Activated naive CD4-positive, alpha-beta T cell treated with anti-CD3 and anti-CD28 coated beads for 36 hours (primary cell): ENCODE measurements around the gene GP1BA. TPM values are rescaled to one million over a fixed set of nuclear protein-coding genes. Genes with fewer than 3 reads are reported as not detected.

Experiments used
- CTCF ChIA-PET: fragments of 350-600 bp; sonication (Branson Sonifier 250); formaldehyde crosslinking; loops from one replicate; lab custom pipeline; 2021; ENCODE audit warnings: antibody characterized with exemption; lab: Charles Lee
- DNase-seq: peaks from one replicate; pipeline ENCODE4 v3.0.0-alpha.2; 2020
- H3K27ac Mint-ChIP-seq: one replicate; pipeline ENCODE4 v1.8.0; 2021; ENCODE audit warnings: mild to moderate bottlenecking, mixed read lengths
- H3K27me3 Mint-ChIP-seq: one replicate; pipeline ENCODE4 v1.8.0; 2021; ENCODE audit warnings: low read depth, mixed read lengths
- H3K36me3 Mint-ChIP-seq: one replicate; pipeline ENCODE4 v1.8.0; 2021; ENCODE audit warnings: low read depth, mixed read lengths
- H3K4me1 Mint-ChIP-seq: one replicate; pipeline ENCODE4 v1.8.0; 2021; ENCODE audit warnings: low read depth, mixed read lengths
- H3K4me3 Mint-ChIP-seq: one replicate; pipeline ENCODE4 v1.8.0; 2021; ENCODE audit warnings: mild to moderate bottlenecking, moderate library complexity, mixed read lengths
- H3K9me3 Mint-ChIP-seq: one replicate; pipeline ENCODE4 v1.8.0; 2021; ENCODE audit warnings: mixed read lengths
- intact Hi-C: fragments of 100-400 bp; cut with micrococcal nuclease; formaldehyde crosslinking; loops from one replicate; pipeline ENCODE4 v1.15.1; 2023
- total RNA-seq, 2 experiments: library from RNA; stranded (reverse); gene quantifications; one replicate each; pipeline ENCODE4 v1.2.3, GENCODE V29; 2021

GP1BA gene
- total RNA-seq, 2 experiments from 2014 or later = not detected

DNA sequence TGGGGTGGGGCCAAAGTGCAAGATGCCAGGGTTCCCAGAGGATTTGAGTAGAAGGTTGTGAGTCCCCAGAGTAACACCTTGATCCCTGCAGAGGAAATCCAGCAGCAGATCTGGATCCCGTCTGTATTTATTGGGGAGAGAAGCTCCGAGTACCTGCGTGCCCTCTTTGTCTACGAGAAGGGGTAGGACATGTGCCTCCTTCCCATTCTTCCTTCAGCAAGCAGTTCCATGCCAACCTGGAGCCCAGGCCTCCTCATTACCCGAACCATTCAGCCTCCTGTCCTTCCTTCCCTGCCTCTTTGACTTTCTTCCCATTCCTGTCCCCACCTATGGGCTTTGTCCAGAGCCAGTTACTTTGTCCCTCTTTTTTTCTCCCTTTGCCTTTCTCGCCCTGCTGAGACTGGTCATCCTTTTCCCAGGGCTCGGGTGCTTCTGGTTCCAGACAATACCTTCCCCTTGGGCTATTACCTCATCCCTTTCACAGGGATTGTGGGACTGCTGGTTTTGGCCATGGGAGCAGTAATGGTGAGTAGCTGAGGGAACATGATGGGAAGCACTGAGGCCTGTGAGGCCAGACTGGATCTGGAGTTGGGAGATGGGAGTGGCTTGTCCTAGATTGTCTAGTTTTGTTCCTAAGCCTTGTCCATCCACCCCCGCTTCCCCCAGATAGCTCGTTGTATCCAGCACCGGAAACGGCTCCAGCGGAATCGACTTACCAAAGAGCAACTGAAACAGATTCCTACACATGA is 10.9 kb downstream of the GP1BA start:
- DNase-seq = no peak
- H3K36me3 Mint-ChIP-seq = peaks cover 78% of the 10 kb centered on the region
- H3K9me3 Mint-ChIP-seq = no peaks in the 10 kb centered on the region
- H3K4me1 Mint-ChIP-seq = peaks cover 64% of the 10 kb centered on the region
- peak overlapping the region; percentile 99 for H3K27ac Mint-ChIP-seq
- CTCF ChIA-PET = no interaction called here
- peak overlapping the region; percentile 40 for H3K4me3 Mint-ChIP-seq
- intact Hi-C loops = loop anchor here (10.0 kb wide), 2 partner anchors 342 to 978 kb away; partner anchors contain the start of genes ATP2A3 and RABEP1
- no peaks in the 10 kb centered on the region for H3K27me3 Mint-ChIP-seq

- H3K27me3 Mint-ChIP-seq = no peaks in the 10 kb centered on the region
Observed at GRCh38 chr17:4944163-4944553, 12.1 kb downstream of the GP1BA start.

GRCh38 chr17:4944554-4945175 is 12.6 kb downstream of the GP1BA start:
- intact Hi-C loops = loop anchor here (5.0 to 10.0 kb wide), 3 partner anchors 340 to 980 kb away; partner anchors contain the start of genes ATP2A3, CYB5D2, RABEP1 and ZZEF1
- Mint-ChIP-seq H3K27ac (peak overlapping the region; percentile 99), H3K36me3 (peaks cover 69% of the 10 kb centered on the region), H3K27me3 (no peaks in the 10 kb centered on the region), H3K9me3 (no peaks in the 10 kb centered on the region), H3K4me3 (peak overlapping the region; percentile 97), H3K4me1 (peaks cover 55% of the 10 kb centered on the region)
- CTCF ChIA-PET = no interaction called here
- DNase-seq = peak; percentile 36

More at GRCh38 chr17:4944163-4944553, 12.1 kb downstream of the GP1BA start:
- intact Hi-C loops = loop anchor here (10.0 kb wide), 2 partner anchors 341 to 979 kb away; partner anchors contain the start of genes ATP2A3 and RABEP1
- H3K27ac Mint-ChIP-seq = peak overlapping the region; percentile 99
- peak; percentile 73 for DNase-seq
- no peaks in the 10 kb centered on the region for H3K9me3 Mint-ChIP-seq
- H3K4me3 Mint-ChIP-seq = peak overlapping the region; percentile 97
- CTCF ChIA-PET = interaction anchor here (0.6 kb wide), 1 partner anchor 120 kb away, joined by 3 read pairs; no protein-coding TSS in a partner anchor
- H3K4me1 Mint-ChIP-seq = peaks cover 55% of the 10 kb centered on the region
- peaks cover 71% of the 10 kb centered on the region for H3K36me3 Mint-ChIP-seq

GRCh38 chr17:4945176-4945943 is 13.3 kb downstream of the GP1BA start:
- CTCF ChIA-PET = interaction anchor here (1.3 kb wide), 1 partner anchor 24 kb away, joined by 3 read pairs; no protein-coding TSS in a partner anchor
- H3K36me3 Mint-ChIP-seq = peaks cover 66% of the 10 kb centered on the region
- no peaks in the 10 kb centered on the region for H3K9me3 Mint-ChIP-seq
- H3K4me1 Mint-ChIP-seq = peaks cover 55% of the 10 kb centered on the region
- peak; percentile 95 for DNase-seq
- no peaks in the 10 kb centered on the region for H3K27me3 Mint-ChIP-seq
- intact Hi-C loops = loop anchor here (5.0 to 10.0 kb wide), 3 partner anchors 339 to 981 kb away; partner anchors contain the start of genes ATP2A3, CYB5D2, RABEP1 and ZZEF1
- peak overlapping the region; percentile 99 for H3K27ac Mint-ChIP-seq
- H3K4me3 Mint-ChIP-seq = peak overlapping the region; percentile 97

DNA sequence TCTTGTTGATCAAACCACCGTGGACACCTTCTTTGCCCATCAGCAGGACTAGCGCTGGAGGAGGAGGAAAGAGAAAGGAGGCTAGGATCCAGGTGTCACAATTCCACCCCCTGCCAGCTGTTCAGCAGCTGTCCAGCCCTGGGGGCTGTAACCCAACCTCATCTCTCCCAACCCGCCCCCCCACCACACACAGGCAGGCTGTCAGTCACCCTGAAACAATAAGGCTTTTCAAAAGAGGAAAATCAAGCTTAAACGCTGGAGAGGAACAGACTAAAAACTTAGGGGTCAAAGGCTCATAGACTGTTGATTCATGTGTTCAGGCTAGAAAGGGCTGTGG is 13.8 kb downstream of the GP1BA start:
- H3K27me3 Mint-ChIP-seq = no peaks in the 10 kb centered on the region
- H3K4me1 Mint-ChIP-seq = peaks cover 59% of the 10 kb centered on the region
- peaks cover 61% of the 10 kb centered on the region for H3K36me3 Mint-ChIP-seq
- peak overlapping the region; percentile 99 for H3K27ac Mint-ChIP-seq
- no peak for DNase-seq
- H3K9me3 Mint-ChIP-seq = no peaks in the 10 kb centered on the region
- intact Hi-C loops = loop anchor here (2.0 to 10.0 kb wide), 4 partner anchors 339 to 981 kb away; partner anchors contain the start of genes ATP2A3, CYB5D2, RABEP1 and UBE2G1
- CTCF ChIA-PET = interaction anchor here (1.0 to 1.3 kb wide), 2 partner anchors 10 to 23 kb away, joined by 3 read pairs; no protein-coding TSS in a partner anchor
- peak overlapping the region; percentile 97 for H3K4me3 Mint-ChIP-seq

GRCh38 chr17:4946312-4946976 is 14.4 kb downstream of the GP1BA start:
- Mint-ChIP-seq H3K36me3 (peaks cover 55% of the 10 kb centered on the region), H3K27ac (peak overlapping the region; percentile 99), H3K9me3 (no peaks in the 10 kb centered on the region), H3K4me1 (peaks cover 59% of the 10 kb centered on the region), H3K27me3 (no peaks in the 10 kb centered on the region), H3K4me3 (peak overlapping the region; percentile 97)
- intact Hi-C loops = loop anchor here (2.0 to 10.0 kb wide), 4 partner anchors 338 to 982 kb away; partner anchors contain the start of genes ATP2A3, CYB5D2, RABEP1 and UBE2G1
- CTCF ChIA-PET = interaction anchor here (1.0 to 1.3 kb wide), 2 partner anchors 10 to 23 kb away, joined by 3 read pairs; no protein-coding TSS in a partner anchor
- DNase-seq = no peak

GRCh38 chr17:4947010-4947410 is 14.9 kb downstream of the GP1BA start:
- Mint-ChIP-seq H3K4me1 (peaks cover 54% of the 10 kb centered on the region), H3K9me3 (no peaks in the 10 kb centered on the region), H3K36me3 (peaks cover 50% of the 10 kb centered on the region), H3K27me3 (no peaks in the 10 kb centered on the region), H3K27ac (peak overlapping the region; percentile 99), H3K4me3 (peak overlapping the region; percentile 97)
- CTCF ChIA-PET = interaction anchor here (1.0 kb wide), 1 partner anchor 9 kb away, joined by 3 read pairs; no protein-coding TSS in a partner anchor
- intact Hi-C loops = loop anchor here (2.0 to 10.0 kb wide), 4 partner anchors 338 to 982 kb away; partner anchors contain the start of genes ATP2A3, CYB5D2, RABEP1 and UBE2G1
- no peak for DNase-seq

- peak overlapping the region; percentile 99 for H3K27ac Mint-ChIP-seq
- peak; percentile 84 for DNase-seq
- no peaks in the 10 kb centered on the region for H3K27me3 Mint-ChIP-seq
- H3K4me3 Mint-ChIP-seq = peak overlapping the region; percentile 97
- CTCF ChIA-PET = no interaction called here
- peaks cover 49% of the 10 kb centered on the region for H3K4me1 Mint-ChIP-seq
- peaks cover 45% of the 10 kb centered on the region for H3K36me3 Mint-ChIP-seq
- H3K9me3 Mint-ChIP-seq = no peaks in the 10 kb centered on the region
- intact Hi-C loops = loop anchor here (1.0 to 10.0 kb wide), 10 partner anchors 7 to 983 kb away; partner anchors contain the start of genes ARRB2, ATP2A3, CYB5D2 and INCA1
Observed at GRCh38 chr17:4947411-4948165, 15.5 kb downstream of the GP1BA start.

- intact Hi-C loops = loop anchor here (1.0 to 10.0 kb wide), 9 partner anchors 8 to 984 kb away; partner anchors contain the start of genes ARRB2, ATP2A3, CYB5D2 and INCA1
- peaks cover 37% of the 10 kb centered on the region for H3K36me3 Mint-ChIP-seq
- H3K4me1 Mint-ChIP-seq = peaks cover 41% of the 10 kb centered on the region
- peak; percentile 94 for DNase-seq
- CTCF ChIA-PET = no interaction called here
- H3K9me3 Mint-ChIP-seq = no peaks in the 10 kb centered on the region
- peak within 1 kb of the TSS; percentile 99 for H3K27ac Mint-ChIP-seq
- H3K4me3 Mint-ChIP-seq = peak within 1 kb of the TSS; percentile 97
- no peaks in the 10 kb centered on the region for H3K27me3 Mint-ChIP-seq
Observed at GRCh38 chr17:4948166-4948930, 16.3 kb downstream of the GP1BA start, which contains the start of gene PFN1. Gene PFN1, minus strand, starts transcription at chr17:4948530. Its CDS starts 136 bp downstream, at chr17:4948394.

GRCh38 chr17:4948931-4949320 is 16.8 kb downstream of the GP1BA start:
- intact Hi-C loops = loop anchor here (1.0 to 10.0 kb wide), 10 partner anchors 9 to 984 kb away; partner anchors contain the start of genes ARRB2, ATP2A3, CYB5D2 and INCA1
- peak overlapping the region; percentile 99 for H3K27ac Mint-ChIP-seq

More at GRCh38 chr17:4948931-4949320, 16.8 kb downstream of the GP1BA start:
- Mint-ChIP-seq H3K27me3 (no peaks in the 10 kb centered on the region), H3K4me1 (peaks cover 35% of the 10 kb centered on the region), H3K4me3 (peak overlapping the region; percentile 97), H3K9me3 (no peaks in the 10 kb centered on the region), H3K36me3 (peaks cover 36% of the 10 kb centered on the region)
- DNase-seq = peak; percentile 78
- CTCF ChIA-PET = no interaction called here
